Measurements from ENCODE around the gene NET1.
"Not testable (repeated sequence)": the region's sequence is repeated elsewhere in the genome, so short reads cannot be mapped to it uniquely, and the experiment has no call there.

The NET1 gene

GRCh38 chr10:5467207-5467535 is 54.8 kb downstream of the NET1 start:
- DNase-seq, result no peak

DNA sequence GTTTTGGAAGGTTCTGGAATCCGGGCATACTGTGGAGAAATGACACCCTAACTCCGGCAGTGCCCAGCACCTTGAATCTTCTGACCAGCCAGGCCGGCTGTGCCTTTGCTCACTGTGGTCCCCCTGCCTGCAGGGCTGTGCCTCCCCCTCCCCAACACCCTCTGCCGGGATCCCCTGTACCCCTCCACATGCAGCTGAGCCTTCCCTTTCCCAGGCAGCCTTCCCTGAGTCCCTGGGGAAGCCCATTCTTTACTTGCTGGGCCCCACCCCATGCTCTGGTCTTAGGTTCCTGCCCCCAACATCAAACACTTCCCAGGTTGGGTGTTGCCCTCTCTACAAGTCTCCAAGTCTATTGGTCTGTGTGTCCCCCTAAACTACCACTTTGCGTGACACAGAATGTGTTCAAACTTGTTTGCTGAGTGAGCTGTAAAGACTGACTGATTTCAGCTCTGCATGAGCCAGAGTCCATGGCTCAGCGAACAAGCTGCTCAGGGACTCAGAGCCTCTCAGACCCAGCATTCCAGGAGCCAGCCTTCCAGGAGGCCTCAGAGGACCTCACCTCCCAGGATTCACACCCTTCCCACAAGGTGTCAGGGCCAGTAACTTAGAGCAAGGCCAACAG is 55.4 kb downstream of the NET1 start:
- no peak for DNase-seq

- DNase-seq, result no peak
Observed at GRCh38 chr10:5468262-5469106, 56.1 kb downstream of the NET1 start.

GRCh38 chr10:5469353-5470061 is 57.1 kb downstream of the NET1 start:
- DNase-seq, result no peak

- no peak for DNase-seq
Observed at GRCh38 chr10:5470062-5470751, 57.9 kb downstream of the NET1 start.

DNA sequence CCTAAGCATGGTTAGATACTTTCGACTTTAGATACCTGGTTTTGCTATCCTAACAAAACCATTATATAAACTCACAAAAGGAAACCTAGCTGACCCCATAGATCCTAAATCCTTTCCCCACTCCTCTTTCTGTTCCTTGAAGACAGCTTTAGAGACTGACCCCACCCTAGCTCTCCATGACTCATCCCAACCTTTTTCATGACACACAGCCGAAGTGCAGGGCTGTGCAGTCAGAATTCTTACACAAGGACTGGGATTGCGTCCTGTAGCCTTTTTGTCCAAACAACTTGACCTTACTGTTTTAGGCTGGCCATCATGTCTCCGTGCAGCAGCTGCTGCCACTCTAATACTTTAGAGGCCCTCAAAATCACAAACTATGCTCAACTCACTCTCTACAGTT is 62.3 kb downstream of the NET1 start:
- DNase-seq, result not testable (repeated sequence)

- DNase-seq, result not testable (repeated sequence)
Observed at GRCh38 chr10:5475088-5475487, 62.7 kb downstream of the NET1 start.

GRCh38 chr10:5475974-5476807 is 63.8 kb downstream of the NET1 start:
- DNase-seq, result not testable (repeated sequence)

DNA sequence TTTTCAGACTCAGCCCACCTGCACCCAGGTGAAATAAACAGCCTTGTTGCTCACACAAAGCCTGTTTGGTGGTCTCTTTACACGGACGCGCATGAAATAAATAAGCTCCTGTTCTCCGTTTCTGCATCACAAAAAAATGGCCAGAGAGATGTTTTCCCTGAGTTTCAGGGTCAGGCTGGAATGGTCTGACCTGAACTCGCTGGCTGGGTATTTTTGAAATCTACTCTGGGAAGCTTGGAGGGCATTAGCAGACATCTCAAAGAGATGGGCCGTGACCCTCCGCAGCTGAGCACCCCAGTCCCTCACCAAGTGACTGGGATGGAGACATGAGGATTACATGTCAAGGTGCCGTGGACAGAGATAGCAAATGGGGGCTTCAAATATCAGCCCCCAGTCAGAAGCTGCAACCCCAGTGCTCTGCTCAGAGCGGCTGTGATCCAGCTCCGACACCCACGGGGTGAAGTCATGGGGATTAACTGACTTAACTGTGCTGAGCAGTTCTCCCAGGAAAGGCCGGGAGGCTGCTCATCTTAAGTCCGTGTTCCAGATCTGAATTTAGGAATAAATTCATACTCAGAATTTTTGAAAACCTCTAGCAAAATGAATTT is 64.7 kb downstream of the NET1 start:
- DNase-seq, result no peak

GRCh38 chr10:5477948-5478693 is 65.8 kb downstream of the NET1 start:
- DNase-seq, result no peak

DNA sequence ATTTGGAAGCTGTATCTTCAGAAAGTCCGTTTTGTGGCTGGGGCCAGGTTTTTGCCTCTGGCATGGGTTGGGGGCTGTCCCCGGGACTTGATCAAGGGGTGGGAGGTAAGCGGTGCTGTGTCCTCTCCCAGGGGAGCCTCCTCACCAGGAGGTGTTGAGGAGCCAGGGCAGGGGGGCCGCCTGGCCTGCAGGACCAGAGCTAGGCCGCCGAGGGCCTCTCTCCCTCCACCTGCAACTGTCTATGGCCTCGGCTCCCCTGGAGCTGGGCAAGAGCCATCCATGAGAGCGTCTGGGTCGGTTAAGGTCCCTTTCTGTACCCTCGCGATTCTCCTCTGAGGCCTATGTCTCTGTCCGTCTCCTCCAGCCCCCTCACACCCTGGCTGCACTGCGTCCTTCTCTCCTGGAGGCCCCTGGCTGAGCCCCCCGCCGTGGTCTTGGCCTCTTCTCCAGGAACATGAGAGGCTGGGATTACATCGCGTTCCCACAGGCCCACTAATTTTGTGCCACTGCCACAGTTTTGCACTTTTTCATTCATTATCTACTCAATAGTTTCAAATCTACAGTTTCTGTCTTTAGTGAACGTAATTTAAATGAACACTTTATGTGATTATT is 66.4 kb downstream of the NET1 start:
- no peak for DNase-seq

GRCh38 chr10:5479481-5480161 is 67.3 kb downstream of the NET1 start:
- no peak for DNase-seq

GRCh38 chr10:5480162-5480941 is 68.0 kb downstream of the NET1 start:
- no peak for DNase-seq

- DNase-seq, result no peak
Observed at GRCh38 chr10:5481121-5481520, 68.8 kb downstream of the NET1 start.

- DNase-seq, result no peak
Observed at GRCh38 chr10:5482016-5482415, 69.7 kb downstream of the NET1 start.

GRCh38 chr10:5484205-5484604 is 71.8 kb downstream of the NET1 start:
- no peak for DNase-seq

DNA sequence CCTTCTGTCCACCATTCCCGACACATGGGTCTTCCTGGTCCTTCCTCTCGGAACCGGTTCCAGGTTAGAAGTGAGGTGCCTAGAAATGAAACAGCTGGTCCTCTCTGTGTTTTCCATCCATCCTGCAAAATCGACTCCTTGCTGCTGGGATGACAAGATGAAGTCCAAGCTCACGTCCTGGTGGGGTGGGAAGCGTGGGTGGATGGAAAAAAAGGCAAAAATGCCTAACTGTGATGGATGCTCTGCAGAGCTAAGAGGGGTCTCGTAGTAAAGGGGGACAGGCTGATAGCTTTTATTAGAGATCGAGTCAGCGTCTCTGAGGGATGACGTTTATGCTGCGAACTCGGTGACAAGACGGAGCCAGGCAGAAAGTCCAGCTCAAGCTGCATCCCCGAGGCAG is 72.9 kb downstream of the NET1 start:
- no peak for DNase-seq

DNA sequence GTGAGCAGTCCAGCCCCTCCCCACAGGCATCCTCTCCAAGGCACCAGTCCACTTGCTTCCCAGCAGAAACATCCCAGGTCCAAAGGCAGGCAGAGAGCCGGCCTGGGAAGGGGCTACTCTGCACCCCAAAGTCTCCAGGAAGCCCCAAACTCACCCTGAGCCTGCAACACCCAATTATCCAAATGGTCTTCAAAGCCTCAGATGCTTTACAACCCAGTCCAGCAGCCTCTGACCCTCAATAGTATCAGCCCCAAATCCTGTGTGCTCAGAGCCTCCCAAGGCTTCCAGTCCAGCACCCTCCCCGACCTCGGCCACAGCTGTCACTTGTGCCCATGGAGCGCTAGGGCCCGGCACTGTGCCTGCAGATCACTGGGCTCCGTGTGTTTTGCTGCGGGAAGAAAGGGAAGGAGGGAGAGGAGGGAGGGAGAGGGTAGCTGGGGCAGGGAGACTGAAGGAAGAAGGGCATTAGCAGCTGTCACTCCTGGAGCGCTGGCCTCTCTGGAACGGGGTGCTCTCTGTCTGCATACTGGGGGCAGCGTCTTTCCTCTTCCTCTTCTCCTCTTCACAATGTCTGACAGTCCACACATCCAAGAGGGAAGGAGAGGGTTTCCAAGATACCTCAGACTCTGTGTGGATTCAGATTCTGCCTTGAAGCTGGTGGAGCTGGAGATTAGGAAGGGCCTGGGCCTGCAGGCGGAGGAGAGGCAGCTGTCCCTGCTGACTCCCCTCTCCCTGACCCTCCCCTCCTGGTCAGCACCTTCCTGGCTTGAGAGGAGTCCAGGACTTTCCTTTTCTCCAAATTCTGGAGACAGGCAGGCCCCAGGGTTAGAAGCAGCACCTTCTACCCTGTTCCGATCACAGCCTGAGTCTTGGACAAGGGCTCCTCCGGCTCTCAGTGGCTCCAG is 73.8 kb downstream of the NET1 start:
- DNase-seq, result no peak
